ENCODE measurements around the gene NELL1. TPM values are rescaled to one million over a fixed set of nuclear protein-coding genes. Genes with fewer than 3 reads are reported as not detected.

NELL1 gene
- polyA plus RNA-seq, 2 of the 4 experiments (the other 2 are of a cell fraction), result not detected

- DNase-seq (ENCODE audit: low read depth in 1 of 2, low spot score in 1 of 2) (no peak), FAIRE-seq (no peak), ATAC-seq (no peak)
- CTCF ChIA-PET, result no interaction called here
- Histone ChIP-seq H3K9me3 (no peaks in the 10 kb centered on the region), H3K4me3 (no peak overlapping the region), H3K4me2 (no peak overlapping the region), H3K27ac (no peak overlapping the region), H3K4me1 (no peaks in the 10 kb centered on the region)
- POLR2A ChIA-PET, result no interaction called here
- 51% methylated on average over 1 of the region's 1 CpG for WGBS (ENCODE audit: missing lambda C conversion rate)
- TF ChIP-seq PHF8 (IDR thresholded peaks at IDR 0.05; ENCODE audit: borderline replicate concordance, low read depth), result no peak
- TF ChIP-seq FOSB (CRISPR knock-in tag; IDR thresholded peaks at IDR 0.05), result no peak
- TF ChIP-seq RFX5 (IDR thresholded peaks at IDR 0.05), result no peak
- no peak for TF ChIP-seq RNF2 (IDR thresholded peaks at IDR 0.05; ENCODE audit: borderline replicate concordance, low read depth)
- no peak for TF ChIP-seq MAZ (IDR thresholded peaks at IDR 0.05; ENCODE audit: borderline replicate concordance, low read depth, low read length)
- TF ChIP-seq SMC3 (IDR thresholded peaks at IDR 0.05), result no peak
- no peak for TF ChIP-seq RCOR1 (IDR thresholded peaks at IDR 0.05; ENCODE audit: low read depth, low read length)
- TF ChIP-seq ESRRA (IDR thresholded peaks at IDR 0.05; ENCODE audit: borderline replicate concordance, low read length), result no peak
- no peak for TF ChIP-seq POLR2A (IDR thresholded peaks at IDR 0.05; ENCODE audit: low read length)
- TF ChIP-seq EHMT2 (IDR thresholded peaks at IDR 0.05; ENCODE audit: low read depth), result no peak
- TF ChIP-seq ZC3H11A (IDR thresholded peaks at IDR 0.05), result no peak
- TF ChIP-seq ZNF302 (CRISPR knock-in tag; IDR thresholded peaks at IDR 0.05), result no peak
- TF ChIP-seq MYC (IDR thresholded peaks at IDR 0.05; ENCODE audit: borderline replicate concordance, low read length), result no peak
- no peak for TF ChIP-seq GATA3 (IDR thresholded peaks at IDR 0.05; ENCODE audit: borderline replicate concordance)
Observed at GRCh38 chr11:21537980-21538379, 868.6 kb downstream of the NELL1 start.

GRCh38 chr11:21541187-21541751 is 871.9 kb downstream of the NELL1 start:
- TF ChIP-seq MAZ (IDR thresholded peaks at IDR 0.05; ENCODE audit: borderline replicate concordance, low read depth, low read length) (no peak), MAFK (IDR thresholded peaks at IDR 0.05; ENCODE audit: partially characterized antibody) (no peak), BHLHE40 (IDR thresholded peaks at IDR 0.05; ENCODE audit: low read depth, low read length) (no peak), ZNF302 (CRISPR knock-in tag; IDR thresholded peaks at IDR 0.05) (no peak), HES2 (IDR thresholded peaks at IDR 0.05) (no peak), ZSCAN20 (CRISPR knock-in tag; IDR thresholded peaks at IDR 0.05) (no peak), EHF (CRISPR knock-in tag; IDR thresholded peaks at IDR 0.05) (no peak), HEYL (CRISPR knock-in tag; IDR thresholded peaks at IDR 0.05) (no peak), HOXA7 (CRISPR knock-in tag; IDR thresholded peaks at IDR 0.05) (no peak), CHD2 (IDR thresholded peaks at IDR 0.05; ENCODE audit: low read length, partially characterized antibody) (no peak), ESRRA (IDR thresholded peaks at IDR 0.05; ENCODE audit: borderline replicate concordance, low read length) (no peak), RNF2 (IDR thresholded peaks at IDR 0.05; ENCODE audit: borderline replicate concordance, low read depth) (no peak), RAD21 (conservative IDR thresholded peaks at IDR 0.05 in 1 of 2, IDR thresholded peaks at IDR 0.05 in 1 of 2) (no peak), CTCF (IDR thresholded peaks at IDR 0.05) (no peak)
- TF ChIP-seq, protein P1, sequence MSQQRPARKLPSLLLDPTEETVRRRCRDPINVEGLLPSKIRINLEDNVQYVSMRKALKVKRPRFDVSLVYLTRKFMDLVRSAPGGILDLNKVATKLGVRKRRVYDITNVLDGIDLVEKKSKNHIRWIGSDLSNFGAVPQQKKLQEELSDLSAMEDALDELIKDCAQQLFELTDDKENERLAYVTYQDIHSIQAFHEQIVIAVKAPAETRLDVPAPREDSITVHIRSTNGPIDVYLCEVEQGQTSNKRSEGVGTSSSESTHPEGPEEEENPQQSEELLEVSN (IDR thresholded peaks at IDR 0.05; ENCODE audit: borderline replicate concordance, low read depth), result no peak
- Histone ChIP-seq H3K4me3 (no peak overlapping the region), H3K9me3 (no peaks in the 10 kb centered on the region), H3K4me2 (no peak overlapping the region), H3K27ac (no peak overlapping the region), H3K4me1 (no peaks in the 10 kb centered on the region)
- ATAC-seq (no peak), FAIRE-seq (no peak), DNase-seq (ENCODE audit: low read depth in 1 of 2, low spot score in 1 of 2) (no peak)
- CTCF ChIA-PET, result no interaction called here
- WGBS (ENCODE audit: missing lambda C conversion rate), result 52% methylated on average over 5 of the region's 5 CpGs
- POLR2A ChIA-PET, result no interaction called here

Measured in A549 (cell line).